D721Med (cell line): ENCODE data around the gene SLC17A9.

Experiments
- DNase-seq: peaks from one replicate; pipeline ENCODE4 v3.0.0; 2011; ENCODE audit warnings: low spot score; ENCODE audit not compliant: insufficient read length
- FAIRE-seq: peaks from 2 replicates; lab custom pipeline; 2011; peaks lifted over from hg19 to GRCh38; lab: Jason Lieb, UNC
- TF ChIP-seq, protein P1 (sequence below): IDR thresholded peaks from 2 replicates; pipeline ENCODE4 v1.5.1; 2012; ENCODE audit warnings: mild to moderate bottlenecking, control low read depth; ENCODE audit not compliant: insufficient read depth; ENCODE audit errors: missing control alignments

The SLC17A9 gene

DNA sequence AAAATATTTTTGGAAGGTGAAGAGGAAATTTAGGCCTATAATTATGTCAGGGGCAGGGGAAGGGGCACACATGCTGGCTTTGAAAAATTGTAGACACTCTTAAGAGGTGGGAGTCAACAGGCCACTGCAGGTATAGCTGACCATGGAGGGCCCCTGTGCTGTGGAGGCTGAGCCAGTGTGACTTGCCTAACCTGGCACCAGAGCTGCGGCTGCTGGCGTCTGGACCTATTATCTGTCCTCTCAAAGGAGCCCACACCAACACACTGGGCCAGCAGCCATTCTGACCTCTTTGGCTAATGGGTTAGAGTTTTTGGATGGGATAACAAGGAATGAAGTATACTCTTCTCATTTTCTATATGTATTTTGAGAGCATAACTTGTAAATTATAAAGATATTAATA, 10.1 kb upstream of the SLC17A9 start:
- no peak for DNase-seq
- no peak for FAIRE-seq
- TF ChIP-seq, protein P1, sequence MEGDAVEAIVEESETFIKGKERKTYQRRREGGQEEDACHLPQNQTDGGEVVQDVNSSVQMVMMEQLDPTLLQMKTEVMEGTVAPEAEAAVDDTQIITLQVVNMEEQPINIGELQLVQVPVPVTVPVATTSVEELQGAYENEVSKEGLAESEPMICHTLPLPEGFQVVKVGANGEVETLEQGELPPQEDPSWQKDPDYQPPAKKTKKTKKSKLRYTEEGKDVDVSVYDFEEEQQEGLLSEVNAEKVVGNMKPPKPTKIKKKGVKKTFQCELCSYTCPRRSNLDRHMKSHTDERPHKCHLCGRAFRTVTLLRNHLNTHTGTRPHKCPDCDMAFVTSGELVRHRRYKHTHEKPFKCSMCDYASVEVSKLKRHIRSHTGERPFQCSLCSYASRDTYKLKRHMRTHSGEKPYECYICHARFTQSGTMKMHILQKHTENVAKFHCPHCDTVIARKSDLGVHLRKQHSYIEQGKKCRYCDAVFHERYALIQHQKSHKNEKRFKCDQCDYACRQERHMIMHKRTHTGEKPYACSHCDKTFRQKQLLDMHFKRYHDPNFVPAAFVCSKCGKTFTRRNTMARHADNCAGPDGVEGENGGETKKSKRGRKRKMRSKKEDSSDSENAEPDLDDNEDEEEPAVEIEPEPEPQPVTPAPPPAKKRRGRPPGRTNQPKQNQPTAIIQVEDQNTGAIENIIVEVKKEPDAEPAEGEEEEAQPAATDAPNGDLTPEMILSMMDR: no peak

DNA sequence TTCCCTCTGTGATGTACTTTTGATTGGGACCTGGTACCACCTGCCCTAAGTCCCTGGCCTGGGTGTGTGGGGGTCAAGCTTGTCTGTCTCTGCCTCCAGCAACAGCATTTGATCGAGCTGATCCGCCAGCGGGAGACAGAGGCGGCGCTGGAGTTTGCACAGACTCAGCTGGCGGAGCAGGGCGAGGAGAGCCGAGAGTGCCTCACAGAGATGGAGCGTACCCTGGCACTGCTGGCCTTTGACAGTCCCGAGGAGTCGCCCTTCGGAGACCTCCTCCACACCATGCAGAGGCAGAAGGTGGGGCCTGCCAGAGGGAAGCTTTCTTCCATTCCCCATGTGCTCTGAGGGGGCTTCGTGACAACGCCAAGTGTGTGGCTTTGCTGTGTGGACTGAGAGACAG, 9.1 kb upstream of the SLC17A9 start:
- FAIRE-seq: no peak
- no peak for DNase-seq
- TF ChIP-seq, protein P1: no peak

DNA sequence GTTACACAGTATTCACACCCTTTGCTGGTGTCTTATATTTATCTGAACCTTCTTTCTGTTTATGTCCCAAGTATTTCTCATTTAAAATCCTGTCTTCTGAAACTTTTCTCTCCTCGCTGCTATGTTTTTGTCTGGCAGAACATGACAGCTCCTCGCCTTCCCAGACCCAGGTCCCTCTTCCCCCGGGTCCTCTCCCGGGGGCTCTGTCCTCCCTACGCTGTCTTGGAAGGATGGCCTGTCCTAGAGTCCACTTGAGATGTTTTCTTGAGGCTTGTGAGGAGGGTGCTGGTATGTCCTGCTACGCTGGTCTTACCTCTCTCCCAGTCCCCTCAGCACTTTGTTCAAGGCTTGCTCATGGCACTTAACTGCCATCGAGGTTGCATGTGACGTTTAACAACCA, 8.3 kb upstream of the SLC17A9 start:
- TF ChIP-seq, protein P1: no peak
- no peak for FAIRE-seq
- no peak for DNase-seq

DNA sequence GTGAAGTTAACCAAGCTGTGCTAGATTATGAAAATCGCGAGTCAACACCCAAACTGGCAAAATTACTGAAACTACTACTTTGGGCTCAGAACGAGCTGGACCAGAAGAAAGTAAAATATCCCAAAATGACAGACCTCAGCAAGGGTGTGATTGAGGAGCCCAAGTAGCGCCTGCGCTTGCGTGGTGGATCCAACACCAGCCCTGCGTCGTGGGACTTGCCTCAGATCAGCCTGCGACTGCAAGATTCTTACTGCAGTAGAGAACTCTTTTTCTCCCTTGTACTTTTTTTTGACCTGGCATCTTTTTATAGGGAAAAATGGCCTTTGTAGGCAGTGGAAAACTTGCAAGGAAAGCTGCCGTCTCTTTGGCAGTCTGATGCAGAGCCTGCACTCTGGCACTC, 7.8 kb upstream of the SLC17A9 start:
- no peak for FAIRE-seq
- TF ChIP-seq, protein P1: no peak
- no peak for DNase-seq

DNA sequence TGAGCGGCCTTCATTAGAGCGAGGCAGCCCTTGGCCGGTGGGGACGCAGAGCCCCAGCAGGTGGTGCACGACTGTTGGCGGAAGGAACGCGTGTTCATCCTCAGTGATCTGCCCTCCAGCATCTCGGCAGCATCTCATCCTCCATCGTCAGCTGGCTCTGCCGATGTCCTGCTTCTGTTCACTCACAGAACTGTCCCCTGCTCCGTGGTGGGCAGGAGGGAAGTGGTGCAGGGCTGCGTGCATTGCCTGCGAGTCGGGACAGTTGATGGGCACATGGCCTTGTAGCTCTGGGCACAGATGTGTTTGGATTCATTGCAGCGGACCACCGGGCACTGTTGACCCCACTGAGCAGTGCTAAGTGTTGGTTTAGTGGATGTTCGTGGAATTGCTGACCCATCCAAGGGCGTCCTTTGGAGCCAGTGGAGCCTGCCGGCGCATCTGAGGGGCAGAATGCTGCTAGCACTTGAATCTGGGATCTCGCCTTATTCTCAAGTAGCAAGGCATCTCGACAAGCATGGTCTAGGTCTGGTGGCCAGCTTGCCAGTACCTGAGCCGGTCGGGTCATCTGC, 6.7 kb upstream of the SLC17A9 start:
- DNase-seq: no peak
- no peak for FAIRE-seq
- TF ChIP-seq, protein P1: no peak

DNA sequence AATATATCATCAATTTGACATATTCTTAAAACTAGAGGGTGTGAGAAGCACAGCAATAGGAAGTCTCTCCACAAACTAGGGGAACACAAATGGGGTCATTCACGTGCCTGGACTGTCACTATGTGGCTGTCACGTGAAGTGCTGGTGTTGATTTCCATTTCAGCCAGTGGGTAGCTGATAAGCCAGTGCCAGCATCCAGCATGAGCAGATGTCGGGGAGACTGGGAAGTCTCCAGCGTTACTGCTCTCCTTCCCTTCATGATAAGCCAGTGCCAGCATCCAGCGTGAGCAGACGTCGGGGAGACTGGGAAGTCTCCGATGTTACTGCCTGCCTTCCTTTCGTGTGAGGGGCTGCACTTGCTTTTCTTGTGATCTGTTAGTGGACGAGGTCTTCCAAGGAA, 5.6 kb upstream of the SLC17A9 start:
- FAIRE-seq (no peak), DNase-seq (no peak)
- TF ChIP-seq, protein P1: no peak

DNA sequence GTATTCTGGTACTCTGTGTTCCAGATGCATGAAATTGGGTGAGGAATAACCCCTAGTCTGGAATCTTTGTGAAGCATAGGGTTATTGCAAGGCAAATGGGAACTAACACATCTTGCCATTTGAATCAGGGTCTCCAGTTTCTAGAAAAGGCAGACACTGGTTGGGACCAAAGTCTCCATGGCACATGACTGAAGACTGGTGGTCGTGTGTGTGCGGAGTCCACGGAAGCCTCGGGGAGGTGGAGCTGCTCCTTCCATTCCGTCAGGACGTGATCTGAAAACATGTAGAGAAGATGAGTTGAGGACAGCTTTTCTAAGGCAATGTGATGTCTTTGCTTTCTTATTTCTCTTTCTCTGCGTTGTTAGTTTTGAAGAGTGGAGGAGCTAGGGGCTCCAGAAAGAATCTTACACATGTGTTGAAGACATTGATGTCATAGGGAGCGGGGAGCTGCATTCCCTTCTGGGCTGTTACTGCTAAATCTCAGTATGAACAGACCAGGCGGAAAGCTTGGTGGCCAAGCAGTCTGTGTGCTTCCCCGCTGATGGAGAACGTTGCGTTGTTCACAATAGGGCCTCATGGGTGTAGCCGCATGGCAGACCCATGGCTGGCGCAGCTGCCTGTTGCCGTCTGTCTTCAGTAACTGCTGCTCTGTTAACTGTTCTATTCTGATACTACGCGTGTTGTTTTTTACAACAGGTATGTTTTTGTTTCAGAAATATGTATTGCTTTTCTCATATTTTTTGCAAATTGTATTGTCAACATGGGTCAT, 4.8 kb upstream of the SLC17A9 start:
- TF ChIP-seq, protein P1: no peak
- no peak for FAIRE-seq
- DNase-seq: no peak
